Measurements from ENCODE around the gene DDX52.
A peak's percentile ranks its signal among the peaks of the same experiment; 100 is the strongest.
"Not testable (repeated sequence)": the region's sequence is repeated elsewhere in the genome, so short reads cannot be mapped to it uniquely, and the experiment has no call there.

DDX52 gene

DNA sequence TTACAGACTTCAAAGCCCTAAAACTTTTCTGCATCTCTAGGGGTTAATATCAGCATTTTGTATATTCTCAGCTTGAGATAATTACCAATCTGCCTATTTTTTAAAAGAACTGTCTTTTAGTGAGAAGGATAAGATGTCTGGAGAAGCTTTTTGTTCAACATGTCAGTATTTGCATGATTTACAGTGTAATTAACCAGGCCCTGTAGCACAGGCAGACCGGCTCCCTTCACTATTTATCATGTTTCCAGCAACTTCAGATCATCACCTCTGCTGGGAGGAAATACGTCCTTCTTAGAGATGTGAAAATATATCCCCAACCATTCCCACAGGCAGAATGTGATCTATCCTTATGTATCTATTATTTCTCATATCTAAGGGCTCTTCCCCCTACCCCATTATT is 8.6 kb upstream of the DDX52 start:
- DNase-seq (ENCODE audit: low spot score) = no peak

DNA sequence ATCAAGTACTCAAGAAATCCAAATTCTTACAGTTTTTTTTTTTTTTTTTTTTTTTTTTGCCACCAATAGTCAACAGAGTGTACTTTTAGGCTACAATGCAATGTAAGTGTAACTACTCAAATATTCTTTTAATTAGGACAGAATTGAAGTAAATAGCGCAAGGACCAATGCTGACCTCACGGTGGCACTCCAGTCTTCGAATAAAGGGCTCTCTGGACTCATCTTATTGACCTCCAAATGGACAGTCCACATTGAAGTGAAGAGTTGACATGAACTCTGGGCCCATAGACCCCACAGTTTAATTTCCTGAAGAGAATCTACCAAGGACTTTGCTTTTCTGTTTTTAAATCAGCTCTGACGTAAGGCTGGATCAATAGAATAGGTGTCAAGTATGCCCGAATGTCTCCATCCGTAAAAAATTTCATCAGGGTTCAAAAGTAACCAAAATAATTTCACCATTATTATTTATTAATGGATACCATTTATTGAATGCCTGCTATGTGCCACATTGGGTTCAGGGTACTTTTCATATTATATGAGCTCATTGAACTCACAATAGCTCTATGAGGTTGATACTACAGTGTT is 7.3 kb upstream of the DDX52 start:
- peak; percentile 71 for DNase-seq (ENCODE audit: low spot score)

DNA sequence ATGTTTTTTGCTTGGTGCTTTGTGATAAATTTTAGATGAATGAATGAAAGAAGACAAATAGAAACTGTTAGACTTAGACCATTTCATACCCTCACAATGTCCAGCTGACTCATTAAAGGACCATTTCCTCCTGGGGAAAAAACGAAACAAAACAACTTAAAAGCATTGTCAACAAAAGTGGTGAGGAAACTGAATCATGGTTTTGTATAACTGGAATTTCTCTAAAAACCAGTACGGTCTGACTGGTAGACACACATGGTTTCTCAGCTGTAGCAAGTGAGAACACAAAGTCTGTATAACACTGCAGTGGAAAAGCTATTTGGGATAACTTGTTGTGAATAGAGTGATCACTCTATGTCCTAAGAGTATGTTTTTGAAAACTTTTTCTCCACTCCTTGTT is 5.3 kb upstream of the DDX52 start:
- peak; percentile 57 for DNase-seq (ENCODE audit: low spot score)

GRCh38 chr17:37647856-37648255 is 4.6 kb upstream of the DDX52 start:
- DNase-seq (ENCODE audit: low spot score) = no peak

DNA sequence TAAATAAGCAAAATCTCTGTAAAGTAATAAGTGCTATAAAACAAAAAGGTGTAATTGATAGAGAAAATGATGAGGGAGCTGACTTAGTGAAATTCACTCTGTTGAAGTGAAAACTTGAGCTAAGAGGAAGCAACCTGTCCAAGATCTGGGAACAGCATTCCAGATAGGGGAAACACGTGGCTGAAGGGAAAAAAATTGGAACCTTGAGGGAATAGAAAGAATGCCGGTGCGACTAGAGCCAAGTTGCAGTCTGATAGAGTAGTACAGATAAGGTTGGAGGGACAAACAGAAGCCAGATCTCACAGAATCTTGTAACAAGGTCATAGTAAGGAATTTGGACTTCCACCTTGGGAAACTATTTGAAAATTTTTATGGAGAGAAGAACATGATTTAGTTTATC is 623 bp upstream of the DDX52 start:
- DNase-seq (ENCODE audit: low spot score) = no peak

- peak; percentile 26 for DNase-seq (ENCODE audit: low spot score)
These were observed 565 bp downstream of the DDX52 start for GRCh38 chr17:37642681-37643080.

- no peak for DNase-seq (ENCODE audit: low spot score)
These were observed 3.2 kb downstream of the DDX52 start for GRCh38 chr17:37640015-37640414.

DNA sequence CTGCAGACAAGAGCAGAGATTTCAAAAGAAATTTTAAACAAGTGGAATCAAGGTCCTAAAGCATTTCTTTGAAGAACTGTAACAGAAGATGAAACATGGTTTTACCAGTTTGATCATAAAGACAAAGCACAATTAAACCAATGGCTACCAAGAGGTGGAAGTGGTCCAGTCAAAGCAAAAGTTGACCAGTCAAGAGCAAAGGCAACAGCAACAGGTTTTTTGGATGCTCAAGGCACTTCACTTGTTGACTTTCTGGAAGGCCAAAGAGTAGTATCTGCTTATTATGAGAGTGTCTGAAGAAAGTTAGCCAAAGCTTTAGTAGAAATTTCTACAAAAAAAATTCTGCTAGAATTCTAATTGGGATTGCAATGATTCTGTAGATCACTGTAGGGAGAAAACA is 5.3 kb downstream of the DDX52 start:
- DNase-seq (ENCODE audit: low spot score) = no peak

DNA sequence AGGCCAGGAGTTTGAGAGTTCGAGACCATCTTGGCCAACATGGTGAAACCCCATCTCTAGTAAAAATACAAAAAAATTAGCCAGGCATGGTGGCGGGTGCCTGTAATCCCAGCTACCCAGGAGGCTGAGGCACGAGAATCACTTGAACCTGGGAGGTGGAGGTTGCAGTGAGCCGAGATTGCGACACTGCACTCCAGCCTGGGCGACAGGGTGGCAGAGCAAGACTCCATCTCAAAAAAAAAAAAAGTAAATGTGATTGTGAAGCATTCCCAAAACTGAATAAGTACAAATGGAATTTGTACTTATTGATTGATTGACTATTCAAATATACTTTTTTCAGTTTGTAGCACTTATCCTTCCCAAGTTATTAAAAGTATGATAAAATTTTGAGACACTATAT is 26.8 kb downstream of the DDX52 start:
- not testable (repeated sequence) for DNase-seq (ENCODE audit: low spot score)

DNA sequence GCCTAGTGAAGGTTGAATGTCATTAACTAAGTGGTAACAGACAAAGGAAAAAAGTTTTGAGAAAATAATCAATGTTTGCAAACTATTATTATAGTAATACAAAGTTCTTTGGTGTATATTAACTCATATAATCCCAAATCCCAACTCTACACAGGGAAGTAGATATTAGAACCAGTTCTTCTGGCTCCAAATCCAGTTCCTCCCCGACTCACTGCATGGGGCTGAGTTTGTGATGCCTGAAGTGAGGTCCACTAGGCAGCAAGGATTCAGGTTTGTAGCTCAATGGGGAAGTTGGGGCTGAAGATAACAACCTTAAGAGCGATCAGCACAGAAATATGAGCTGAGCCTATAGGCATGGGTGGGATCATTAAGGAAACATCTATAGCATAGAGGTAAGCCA is 28.4 kb downstream of the DDX52 start:
- no peak for DNase-seq (ENCODE audit: low spot score)

GRCh38 chr17:37614391-37614790 is 28.9 kb downstream of the DDX52 start:
- peak; percentile 54 for DNase-seq (ENCODE audit: low spot score)

DNA sequence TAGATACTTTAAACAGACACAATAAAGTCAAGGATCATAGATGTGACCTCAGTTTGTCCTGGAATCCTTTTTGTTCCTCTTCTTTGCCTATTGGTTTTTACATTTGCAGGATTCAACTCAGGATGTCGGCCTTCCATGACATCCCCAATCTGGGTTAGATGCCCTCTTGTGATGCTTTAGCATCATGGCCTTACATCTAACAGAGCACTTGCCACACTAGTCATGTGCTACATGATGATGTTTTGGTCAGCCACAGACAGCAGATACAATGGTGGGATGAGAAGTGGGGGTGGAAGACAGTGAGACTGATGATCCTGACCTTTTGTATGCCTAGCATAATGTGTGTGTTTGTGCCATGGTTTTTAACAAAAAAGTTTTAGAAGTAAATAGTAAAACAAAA is 32.3 kb downstream of the DDX52 start:
- DNase-seq (ENCODE audit: low spot score) = no peak

DNA sequence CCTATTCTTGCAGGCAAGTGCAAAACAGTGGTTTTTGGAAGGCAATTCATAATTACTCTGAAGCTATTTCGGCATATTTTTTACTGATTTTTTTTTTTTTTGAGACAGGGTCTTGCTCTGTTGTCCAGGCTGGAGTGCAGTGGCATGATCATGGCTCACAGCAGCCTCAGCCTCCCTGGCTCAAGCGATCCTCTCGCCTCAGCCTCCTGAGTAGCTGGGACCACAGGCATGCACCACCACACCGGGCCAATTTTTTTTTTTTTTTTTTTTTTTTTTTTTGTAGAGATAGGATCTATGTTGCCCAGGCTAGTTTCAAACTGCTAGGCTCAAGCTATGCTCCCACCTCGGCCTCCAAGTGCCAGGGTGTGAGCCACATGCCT is 33.2 kb downstream of the DDX52 start:
- not testable (repeated sequence) for DNase-seq (ENCODE audit: low spot score)

DNA sequence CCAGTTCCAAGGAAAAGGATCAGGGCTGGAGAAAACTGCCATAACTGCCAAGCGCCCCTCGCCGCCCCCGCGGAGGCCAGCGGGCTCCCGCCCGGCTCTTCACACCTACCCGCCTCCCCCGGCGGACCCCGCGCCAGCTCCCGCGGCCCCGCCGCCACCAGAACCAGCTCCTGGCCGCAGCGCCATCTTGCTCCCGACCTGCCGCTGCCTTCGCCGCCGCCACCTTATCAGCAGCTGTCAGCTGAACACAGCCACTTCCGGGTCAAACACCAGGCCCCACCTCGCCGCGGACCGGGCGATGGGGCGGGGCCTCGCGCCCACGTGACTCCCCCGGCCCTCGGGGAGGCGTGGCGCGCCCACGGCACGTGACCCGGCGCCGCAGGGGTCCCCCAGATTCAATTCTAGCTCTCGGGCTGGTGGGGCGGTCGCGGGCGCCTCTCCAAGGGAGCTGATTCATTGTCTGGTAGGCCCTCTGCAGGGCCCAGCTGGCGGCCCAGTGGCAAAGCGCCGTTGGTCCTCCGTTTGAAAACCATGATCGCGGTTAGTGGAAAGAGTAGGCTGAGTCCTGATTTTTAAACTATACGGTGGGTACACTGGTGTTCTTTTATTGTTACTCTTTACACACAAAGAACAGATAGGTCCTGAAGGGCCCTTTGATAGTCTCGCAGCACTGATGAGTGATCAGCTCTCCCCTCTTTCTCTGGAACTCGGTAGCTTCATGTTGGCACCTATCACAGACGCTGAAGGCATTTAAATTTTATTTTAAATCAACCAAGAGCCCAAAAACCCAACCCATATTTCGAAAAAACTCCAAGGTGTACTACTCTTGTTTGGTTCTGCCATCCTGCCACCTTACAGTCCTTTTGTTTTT is 33.8 kb downstream of the DDX52 start, which contains the start of gene SYNRG:
Gene SYNRG (minus strand): TSS at position 249 of the 871 bp plus-strand sequence. CDS start 63 bp downstream, at position 186.
- peak; percentile 100 for DNase-seq (ENCODE audit: low spot score)

GRCh38 chr17:37608351-37609169 is 34.7 kb downstream of the DDX52 start:
- peak; percentile 29 for DNase-seq (ENCODE audit: low spot score)

GRCh38 chr17:37607637-37608331 is 35.5 kb downstream of the DDX52 start:
- DNase-seq (ENCODE audit: low spot score) = no peak

GRCh38 chr17:37605813-37606505 is 37.3 kb downstream of the DDX52 start:
- no peak for DNase-seq (ENCODE audit: low spot score)

- DNase-seq (ENCODE audit: low spot score) = no peak
These were observed 38.2 kb downstream of the DDX52 start for GRCh38 chr17:37605081-37605480.

GRCh38 chr17:37604556-37604955 is 38.7 kb downstream of the DDX52 start:
- no peak for DNase-seq (ENCODE audit: low spot score)

- no peak for DNase-seq (ENCODE audit: low spot score)
These were observed 45.1 kb downstream of the DDX52 start for GRCh38 chr17:37598145-37598544.

DNA sequence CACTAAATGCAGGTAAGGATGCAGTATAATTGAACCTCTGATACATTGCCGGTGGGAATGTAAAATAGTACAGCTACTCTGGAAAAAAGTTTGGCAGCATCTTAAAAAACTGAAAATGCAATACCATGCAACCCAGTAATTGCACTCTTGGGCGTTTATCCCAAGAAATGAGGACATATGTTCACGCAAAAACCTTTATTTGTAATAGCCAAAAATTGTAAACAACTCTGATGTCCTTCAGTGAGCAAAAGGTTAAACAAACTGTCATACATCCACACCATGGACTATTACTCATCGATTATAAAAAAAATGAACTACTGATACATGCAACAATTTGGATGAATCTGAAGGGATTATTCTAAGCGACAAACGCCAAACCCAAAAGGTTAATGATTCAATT is 51.0 kb downstream of the DDX52 start:
- DNase-seq (ENCODE audit: low spot score) = no peak
